NK-92 (cell line): ENCODE results near the gene MAP7D1.
"Not testable (repeated sequence)": the region's sequence is repeated elsewhere in the genome, so short reads cannot be mapped to it uniquely, and the experiment has no call there.

Source experiments
- DNase-seq: peaks from one replicate; lab custom pipeline; 2025; ENCODE audit not compliant: unreplicated experiment; lab: John Stamatoyannopoulos, UW

MAP7D1 gene

DNA sequence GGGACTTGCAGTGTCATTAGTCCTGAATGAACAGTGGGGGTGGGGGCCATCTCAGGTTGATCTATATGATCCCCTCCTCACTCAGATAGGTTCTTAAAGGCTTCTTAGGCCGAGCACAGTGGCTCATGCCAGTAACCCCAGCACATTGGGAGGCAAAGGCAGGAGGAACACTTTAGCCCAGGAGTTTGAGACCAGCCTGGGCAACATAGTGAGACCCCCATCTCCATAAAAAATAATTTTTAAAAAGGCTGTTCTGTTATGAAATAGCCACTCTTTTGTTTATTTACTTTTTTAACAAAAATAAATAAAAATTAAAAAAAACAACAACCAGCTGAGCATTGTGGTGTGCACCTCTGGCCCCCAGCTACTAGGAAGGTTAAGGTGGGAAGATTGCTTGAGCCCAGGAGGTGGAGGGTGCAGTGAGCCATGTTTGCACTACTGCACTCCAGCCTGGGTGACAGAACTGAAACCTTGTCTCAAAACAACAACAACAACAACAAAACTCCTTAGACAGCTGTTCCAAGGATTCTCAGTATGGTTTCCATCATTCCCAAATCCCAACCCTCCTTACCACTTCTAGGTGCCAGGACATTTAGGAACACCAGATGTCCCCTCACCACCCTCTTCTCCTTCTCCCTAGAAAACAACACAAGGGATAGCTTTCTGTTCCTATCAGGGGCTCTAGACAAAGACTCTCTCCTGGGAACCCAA lies 4.7 kb upstream of the MAP7D1 start:
- DNase-seq: no peak

- DNase-seq: no peak
Measured at GRCh38 chr1:36151845-36152203, 4.1 kb upstream of the MAP7D1 start.

GRCh38 chr1:36153476-36153875 lies 2.5 kb upstream of the MAP7D1 start:
- DNase-seq: no peak

GRCh38 chr1:36154335-36154734 lies 1.6 kb upstream of the MAP7D1 start:
- no peak for DNase-seq

DNA sequence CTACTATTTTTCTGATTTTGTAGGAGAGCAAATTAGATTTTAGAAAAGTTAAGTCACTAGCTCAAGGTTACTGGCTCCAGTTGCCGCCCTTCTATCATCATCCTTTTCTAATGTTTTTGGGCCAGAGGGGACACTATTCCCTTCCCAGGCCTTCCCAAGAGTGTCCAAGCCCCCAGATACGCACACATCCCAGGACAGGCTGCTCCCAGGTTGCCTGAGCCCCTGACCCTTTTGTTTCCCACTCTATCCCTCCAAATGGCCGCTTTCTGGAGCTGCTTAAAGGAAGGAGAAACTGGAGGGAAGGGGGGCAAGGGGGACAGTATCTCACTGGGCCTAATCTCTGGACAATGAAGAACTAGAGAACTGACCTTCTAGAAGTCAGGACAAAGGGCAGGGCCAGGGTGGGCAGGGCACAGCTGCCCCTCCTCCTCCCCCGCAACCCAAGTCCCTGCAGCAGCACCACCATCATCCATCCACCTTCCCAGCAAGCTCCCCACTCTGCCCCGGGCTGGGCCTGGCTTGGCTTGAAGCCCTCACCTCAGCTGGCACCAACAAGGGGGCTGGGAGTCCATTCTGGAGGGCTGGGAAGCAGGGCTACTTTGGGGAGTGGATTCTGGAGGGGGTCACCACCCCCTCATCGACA lies 1.1 kb upstream of the MAP7D1 start:
- no peak for DNase-seq

GRCh38 chr1:36156329-36157114 lies 562 bp downstream of the MAP7D1 start:
- DNase-seq: no peak

GRCh38 chr1:36157115-36157903 lies 1.3 kb downstream of the MAP7D1 start:
- DNase-seq: no peak

DNA sequence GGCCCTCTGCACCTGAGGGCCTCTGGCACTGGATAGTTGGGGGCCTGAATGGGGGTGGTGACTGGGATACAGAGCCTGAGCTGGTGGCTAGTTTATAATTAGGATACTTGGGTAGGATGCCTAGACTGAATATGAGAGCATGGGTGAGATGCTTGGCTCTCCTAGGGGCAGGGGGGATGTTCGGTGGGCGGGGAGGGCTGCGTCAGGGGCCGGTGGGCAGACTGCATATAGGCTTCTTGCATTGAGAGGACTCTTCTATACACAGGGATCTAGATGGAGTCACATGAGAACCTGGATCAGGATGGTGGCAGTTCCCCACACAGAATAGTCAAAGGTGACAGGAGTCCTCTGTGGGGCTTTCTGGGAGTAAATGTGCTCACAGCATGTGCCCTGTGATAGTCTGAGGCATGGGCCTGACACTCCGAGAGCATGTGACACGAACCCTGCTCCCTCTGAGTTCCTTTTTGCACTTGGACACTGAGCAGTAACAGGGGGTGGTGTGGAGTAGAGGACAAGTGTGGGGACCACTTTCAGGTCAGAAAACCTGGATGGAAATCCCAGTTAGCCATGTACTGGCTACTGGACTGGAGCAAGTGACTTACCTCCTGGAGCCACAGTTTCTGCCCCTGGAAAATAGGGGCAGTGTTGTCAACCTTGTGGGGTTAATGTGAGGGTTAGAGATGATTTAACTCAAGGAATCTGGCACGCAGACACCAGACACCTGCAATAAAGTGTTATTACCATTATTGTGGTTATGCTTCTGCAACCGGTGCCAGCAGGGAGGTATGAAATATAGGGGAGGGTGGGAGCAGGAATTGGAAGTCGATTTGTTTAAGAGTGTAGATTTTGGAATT lies 2.2 kb downstream of the MAP7D1 start:
- DNase-seq: no peak

GRCh38 chr1:36158827-36159252 lies 2.9 kb downstream of the MAP7D1 start:
- DNase-seq: not testable (repeated sequence)

DNA sequence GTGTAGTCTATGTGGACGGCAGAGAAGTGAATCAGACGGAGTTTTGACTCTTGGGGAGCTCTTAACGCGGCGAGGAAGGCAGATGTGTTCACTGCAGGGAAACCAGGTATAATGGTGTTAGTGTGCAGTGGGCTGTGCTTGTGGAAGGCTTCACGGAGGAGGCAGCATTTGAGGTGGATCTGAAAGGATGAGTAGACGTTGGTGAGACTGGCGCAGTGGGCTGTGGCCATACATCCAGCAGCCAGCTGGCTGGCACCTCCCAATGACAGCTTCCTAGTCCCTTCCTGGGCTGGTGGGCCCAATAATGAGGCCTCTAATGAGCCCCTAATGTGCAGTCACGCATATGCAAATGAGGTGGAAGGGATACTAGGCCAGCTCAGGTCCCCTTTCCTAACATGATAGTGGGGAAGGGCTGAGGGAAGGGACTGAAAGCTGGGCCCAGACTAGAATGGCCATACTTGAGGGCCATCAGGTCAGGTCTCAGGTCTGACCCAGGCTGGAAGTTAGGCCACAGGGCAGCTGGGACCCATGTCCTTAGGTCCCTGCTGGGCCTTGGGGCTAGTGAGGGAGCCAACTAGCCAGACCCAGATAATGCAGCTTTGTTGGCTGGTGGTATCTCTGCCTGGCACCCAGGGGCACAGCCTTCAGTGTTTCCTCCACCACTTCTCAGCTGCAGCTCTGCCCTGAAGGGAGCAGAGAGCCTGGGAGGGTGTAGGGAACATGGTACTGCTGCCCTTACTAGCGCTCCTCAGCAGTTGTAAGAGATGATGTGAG lies 3.8 kb downstream of the MAP7D1 start:
- no peak for DNase-seq

DNA sequence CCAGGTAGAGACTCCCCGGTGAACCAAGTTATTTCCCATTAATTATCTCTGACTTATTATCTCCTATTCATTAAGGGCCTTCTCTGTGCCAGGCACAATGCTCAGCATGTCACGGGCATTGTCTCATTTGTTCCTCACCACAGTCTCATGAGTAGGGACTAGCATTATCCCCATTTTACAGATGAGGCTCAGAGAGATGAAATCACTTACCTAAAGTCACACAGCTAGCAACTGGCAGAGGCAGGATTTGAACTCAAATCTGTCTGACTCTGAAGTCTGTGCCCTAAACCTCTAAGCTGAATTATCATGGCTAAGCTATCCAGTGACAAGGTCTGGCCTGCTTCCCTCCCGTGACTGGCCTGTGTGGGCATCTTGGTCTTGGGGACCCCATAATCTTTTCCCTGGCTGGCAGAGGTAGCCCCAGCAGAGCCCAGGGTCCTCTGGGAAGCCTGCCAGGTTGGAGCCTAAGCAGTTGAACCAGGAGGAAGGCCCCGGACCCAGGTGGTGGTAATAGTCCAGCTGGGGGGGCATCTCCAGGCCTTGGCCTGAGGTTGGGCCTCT lies 4.5 kb downstream of the MAP7D1 start:
- no peak for DNase-seq

DNA sequence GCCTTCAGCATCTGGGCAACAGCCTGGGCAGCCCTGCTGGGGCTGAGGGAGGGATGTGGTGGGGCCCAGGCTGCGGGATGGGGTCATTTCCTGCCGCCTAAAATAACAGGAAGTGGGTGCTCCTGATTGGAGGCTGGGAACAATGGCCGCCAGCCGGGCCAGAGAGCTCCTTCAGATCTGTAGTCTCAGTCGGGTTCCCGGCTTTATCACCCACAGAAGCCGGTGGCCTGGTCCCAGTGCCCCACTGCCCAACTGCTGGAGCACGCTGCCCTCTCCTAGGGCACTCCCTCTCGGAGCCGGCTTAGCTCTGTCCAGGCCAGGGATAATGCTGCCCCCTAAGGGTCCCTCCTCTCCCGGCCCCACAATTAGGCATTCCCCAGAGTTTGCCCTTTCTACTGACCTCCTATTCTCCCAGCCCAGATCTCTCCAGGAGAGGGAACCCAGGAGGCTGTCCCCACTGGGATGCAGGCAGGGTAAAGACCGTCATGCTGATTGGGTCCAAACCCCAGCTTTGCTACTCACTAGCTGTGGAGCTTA lies 5.1 kb downstream of the MAP7D1 start:
- DNase-seq: no peak

DNA sequence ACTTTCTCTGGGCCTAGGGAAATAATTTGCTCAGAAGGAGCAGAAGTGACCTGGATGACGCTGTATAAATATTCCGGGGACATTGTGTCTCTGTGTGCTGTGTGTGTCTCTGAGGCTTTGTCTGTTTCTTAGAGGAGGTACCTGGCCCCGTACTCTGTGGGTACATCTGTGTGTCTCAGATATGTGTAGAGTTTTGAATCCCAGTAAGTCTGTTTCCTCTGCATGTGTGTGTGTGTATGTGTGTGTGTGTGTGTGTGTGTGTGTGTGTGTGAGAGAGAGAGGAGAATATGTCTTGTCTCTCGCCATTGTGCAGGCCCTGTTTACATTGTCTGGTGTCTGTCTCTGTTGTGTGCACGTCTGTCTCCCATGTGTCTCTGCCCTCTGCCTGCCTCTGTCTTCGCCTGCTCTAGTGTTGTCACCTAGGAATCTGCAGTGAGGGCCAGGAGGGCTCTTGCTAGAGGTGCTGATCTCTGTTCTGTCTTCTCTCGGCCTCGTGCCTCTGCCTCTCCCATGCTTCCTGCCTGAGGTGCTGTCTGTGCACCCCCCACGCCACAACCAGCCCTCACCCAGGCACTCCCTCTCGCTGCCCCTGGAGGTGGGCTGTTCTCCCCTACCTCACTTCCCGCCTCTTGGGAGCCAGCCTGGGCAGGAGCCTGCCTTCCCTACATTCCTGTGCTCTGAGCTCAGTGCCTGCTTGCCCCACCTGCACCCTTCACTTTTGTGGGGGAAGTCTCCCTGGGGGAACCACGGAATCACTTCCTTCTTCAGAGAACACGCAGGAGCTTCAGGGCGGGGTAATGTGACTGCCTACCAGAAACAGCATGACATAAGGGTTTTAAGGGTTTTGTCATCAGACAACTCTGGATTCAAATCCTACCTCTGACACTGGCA lies 5.9 kb downstream of the MAP7D1 start:
- no peak for DNase-seq

DNA sequence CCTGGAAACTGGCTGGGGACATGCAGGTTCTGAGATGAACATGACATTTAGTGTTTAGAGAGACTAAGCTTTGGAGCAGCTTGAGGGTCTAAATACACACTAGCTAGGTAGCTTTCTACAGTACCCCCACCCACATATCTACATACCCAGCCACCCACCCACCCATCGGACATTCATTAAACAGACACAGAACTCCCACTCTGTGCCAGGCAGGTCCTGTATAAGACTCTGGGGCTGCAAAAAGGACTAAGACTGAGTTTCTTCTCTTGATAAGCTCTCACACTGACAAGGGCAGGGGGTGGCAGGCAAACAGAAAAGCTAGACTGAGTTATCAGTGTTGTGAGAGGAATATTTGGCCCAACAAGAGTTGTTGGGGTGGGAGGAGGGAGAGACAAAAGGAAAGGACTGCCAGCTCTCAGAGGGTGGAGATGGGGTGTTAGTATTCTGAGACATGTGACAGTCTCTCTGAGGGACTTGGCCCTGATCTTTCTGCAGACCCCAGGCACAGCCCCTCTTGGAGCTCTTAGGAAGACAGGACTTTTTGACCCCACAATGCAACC lies 6.8 kb downstream of the MAP7D1 start:
- no peak for DNase-seq

DNA sequence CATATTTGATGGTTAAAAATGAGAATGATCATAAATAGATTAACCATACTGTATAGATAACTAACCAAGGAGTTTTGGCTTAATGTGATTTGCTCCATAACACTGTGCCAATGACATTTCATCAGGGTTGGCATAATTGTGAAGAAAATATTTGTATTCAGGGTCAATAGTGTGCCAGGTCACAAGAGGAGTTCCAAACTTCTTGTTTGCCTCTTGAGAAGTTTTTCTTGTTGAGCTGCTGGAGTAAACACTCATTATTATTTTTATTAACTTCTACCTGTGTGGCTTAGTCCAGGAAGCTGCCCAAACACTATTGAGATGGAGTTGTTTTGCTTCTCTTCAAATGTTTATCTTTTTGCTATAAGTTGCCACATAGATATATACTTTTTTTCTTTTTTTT lies 7.5 kb downstream of the MAP7D1 start:
- DNase-seq: no peak

- DNase-seq: no peak
Measured at GRCh38 chr1:36164361-36164760, 8.4 kb downstream of the MAP7D1 start.

DNA sequence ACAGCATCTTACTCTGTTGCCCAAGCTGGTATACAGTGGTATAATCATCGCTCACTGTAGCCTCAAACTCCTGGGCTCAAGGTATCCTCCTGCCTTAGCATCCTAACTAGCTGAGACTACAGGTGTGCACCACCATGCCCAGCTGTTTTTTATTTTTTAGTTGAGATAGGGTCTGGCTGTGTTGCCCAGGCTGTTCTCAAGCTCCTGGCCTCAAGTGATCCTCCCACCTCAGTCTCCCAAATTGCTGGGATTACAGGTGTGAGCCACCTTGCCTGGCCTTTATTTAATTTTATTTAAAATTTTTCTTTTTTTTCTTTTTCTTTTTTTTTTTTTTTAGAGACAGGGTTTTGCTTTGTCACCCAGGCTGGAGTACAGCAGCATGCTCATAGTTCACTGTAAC lies 9.2 kb downstream of the MAP7D1 start:
- DNase-seq: no peak

- no peak for DNase-seq
Measured at GRCh38 chr1:36166136-36166535, 10.2 kb downstream of the MAP7D1 start.
